H1 (cell line): ENCODE data around the gene RNF144A. TPM values are rescaled to one million over a fixed set of nuclear protein-coding genes. Genes with fewer than 3 reads are reported as not detected.

Experiments
- CTCF ChIA-PET: fragments of 300-600 bp; sonication (Branson Sonifier 250); formaldehyde crosslinking; loops from one replicate; lab custom pipeline; 2021; ENCODE audit not compliant: partially characterized antibody; lab: Charles Lee
- POLR2A ChIA-PET: fragments of 300-600 bp; sonication (Branson Sonifier 250); formaldehyde crosslinking; loops from one replicate; lab custom pipeline; 2021; ENCODE audit warnings: inconsistent platforms; ENCODE audit not compliant: partially characterized antibody; lab: Charles Lee
- DNase-seq, 2 experiments: peaks; one replicate each; pipeline versions ENCODE4 v3.0.0 to v3.0.0-alpha.2; 2010 to 2022; ENCODE audit warnings: low spot score in 2 of 2, low read depth in 1 of 2, mixed read lengths in 1 of 2
- FAIRE-seq: peaks from 2 replicates; lab custom pipeline; 2011; peaks lifted over from hg19 to GRCh38; lab: Jason Lieb, UNC
- H2AFZ ChIP-seq: 2 replicates; pipeline ENCODE4 v1.8.1; 2012; ENCODE audit warnings: low read length, inconsistent platforms
- H2AK5ac ChIP-seq: 2 replicates; pipeline ENCODE4 v1.6.1; 2013; ENCODE audit warnings: low read depth, low read length
- H2BK120ac ChIP-seq: replicated peaks from 2 replicates; pipeline ENCODE3; 2013; ENCODE audit warnings: low read depth, low read length, inconsistent platforms
- H2BK12ac ChIP-seq: 2 replicates; pipeline ENCODE4 v1.6.1; 2013; ENCODE audit warnings: low read depth, low read length
- H2BK15ac ChIP-seq: 2 replicates; pipeline ENCODE4 v1.6.1; 2013; ENCODE audit warnings: low read length
- H2BK20ac ChIP-seq: 2 replicates; pipeline ENCODE4 v1.6.1; 2013; ENCODE audit warnings: low read length
- H2BK5ac ChIP-seq: 2 replicates; pipeline ENCODE4 v1.6.1; 2013; ENCODE audit warnings: low read depth, low read length
- H3K14ac ChIP-seq: 2 replicates; pipeline ENCODE4 v1.6.1; 2013; ENCODE audit warnings: inconsistent platforms; ENCODE audit not compliant: insufficient read length
- H3K18ac ChIP-seq: 2 replicates; pipeline ENCODE4 v1.6.1; 2013; ENCODE audit warnings: low read length; ENCODE audit errors: extremely low read depth
- H3K23ac ChIP-seq: 2 replicates; pipeline ENCODE4 v1.6.1; 2013; ENCODE audit warnings: inconsistent platforms; ENCODE audit not compliant: insufficient read length
- H3K23me2 ChIP-seq: 2 replicates; pipeline ENCODE4 v1.6.1; 2013; ENCODE audit warnings: low read depth, low read length
- H3K27ac ChIP-seq: 2 replicates; pipeline ENCODE4 v1.6.1; 2011; ENCODE audit warnings: low read depth, low read length, inconsistent platforms
- H3K27me3 ChIP-seq, 4 experiments: replicated peaks in 1 of 4; 1 replicate in 1 of 4; 2 replicates in 3 of 4; pipeline versions ENCODE4 v1.6.1 to v1.8.1; 2011 to 2013; ENCODE audit warnings: low read length in 3 of 4, mild to moderate bottlenecking in 3 of 4, inconsistent platforms in 2 of 4, mixed read lengths in 2 of 4, moderate library complexity in 1 of 4; ENCODE audit not compliant: control insufficient read depth in 3 of 4, insufficient read depth in 3 of 4; ENCODE audit errors: extremely low read depth in 1 of 4
- H3K36me3 ChIP-seq, 4 experiments: 2 replicates each; pipeline versions ENCODE4 v1.6.1 to v1.8.1; 2011 to 2013; ENCODE audit warnings: mild to moderate bottlenecking in 4 of 4, low read length in 3 of 4, moderate library complexity in 2 of 4, control low read depth in 1 of 4, inconsistent platforms in 1 of 4; ENCODE audit not compliant: insufficient read depth in 4 of 4, control insufficient read depth in 2 of 4
- H3K4ac ChIP-seq: replicated peaks from 2 replicates; pipeline ENCODE3; 2013; ENCODE audit warnings: low read length, low read depth, mixed read lengths, inconsistent platforms; ENCODE audit not compliant: insufficient read length
- H3K4me1 ChIP-seq, 4 experiments: replicated peaks in 1 of 4; 1 replicate in 1 of 4; 2 replicates in 3 of 4; pipeline versions ENCODE4 v1.6.1 to v1.8.1; 2011 to 2013; ENCODE audit warnings: low read length in 3 of 4, inconsistent platforms in 2 of 4, mixed read lengths in 1 of 4; ENCODE audit not compliant: insufficient read depth in 4 of 4, control insufficient read depth in 3 of 4
- H3K4me2 ChIP-seq, 2 experiments: 2 replicates each; pipeline versions ENCODE4 v1.6.1 to v1.8.1; 2011 to 2013; ENCODE audit warnings: low read depth in 2 of 2, low read length in 2 of 2, control low read depth in 1 of 2, inconsistent platforms in 1 of 2, mild to moderate bottlenecking in 1 of 2; ENCODE audit not compliant: insufficient read depth in 1 of 2
- H3K4me3 ChIP-seq, 4 experiments: fragments of 200-600, 300-600 bp in 1 of 4; sonication (generic), shearing (Covaris generic), sonication (Bioruptor Twin) in 1 of 4; 2 replicates each; pipeline versions ENCODE4 v1.5.1 to v1.8.1; 2011 to 2016; ENCODE audit warnings: low read length in 4 of 4, low read depth in 3 of 4, control low read depth in 2 of 4, inconsistent platforms in 2 of 4, mild to moderate bottlenecking in 2 of 4, mixed read lengths in 1 of 4, moderate library complexity in 1 of 4; ENCODE audit not compliant: insufficient read depth in 2 of 4; ENCODE audit errors: extremely low read depth in 1 of 4
- H3K56ac ChIP-seq: replicated peaks from 2 replicates; pipeline ENCODE3; 2013; ENCODE audit warnings: low read depth, mild to moderate bottlenecking, mixed read lengths, low read length, inconsistent platforms; ENCODE audit not compliant: insufficient read length
- H3K79me1 ChIP-seq: 2 replicates; pipeline ENCODE4 v1.6.1; 2013; ENCODE audit warnings: low read depth, low read length, control low read depth
- H3K79me2 ChIP-seq, 2 experiments: 2 replicates each; pipeline versions ENCODE4 v1.6.1 to v1.8.1; 2012 to 2013; ENCODE audit warnings: low read length in 2 of 2, mild to moderate bottlenecking in 2 of 2, inconsistent platforms in 1 of 2; ENCODE audit not compliant: insufficient read depth in 2 of 2, control insufficient read depth in 1 of 2
- H3K9ac ChIP-seq, 4 experiments: replicated peaks in 1 of 4; 1 replicate in 1 of 4; 2 replicates in 3 of 4; pipeline versions ENCODE4 v1.6.1 to v1.8.1; 2011 to 2013; ENCODE audit warnings: low read depth in 3 of 4, low read length in 3 of 4, control low read depth in 2 of 4, mild to moderate bottlenecking in 2 of 4, moderate library complexity in 2 of 4, inconsistent platforms in 1 of 4; ENCODE audit errors: extremely low read depth in 1 of 4
- H3K9me3 ChIP-seq, 2 experiments: 2 replicates each; pipeline versions ENCODE4 v1.6.1 to v1.8.1; 2012 to 2013; ENCODE audit warnings: mild to moderate bottlenecking in 2 of 2, moderate library complexity in 2 of 2, control low read depth in 1 of 2, inconsistent platforms in 1 of 2, low read depth in 1 of 2, low read length in 1 of 2, mixed read lengths in 1 of 2; ENCODE audit not compliant: insufficient read depth in 2 of 2
- H4K20me1 ChIP-seq, 2 experiments: replicated peaks in 1 of 2; 2 replicates each; pipeline versions ENCODE3 to v1.8.1; 2011 to 2013; ENCODE audit warnings: inconsistent platforms in 2 of 2, low read length in 2 of 2, mild to moderate bottlenecking in 1 of 2; ENCODE audit not compliant: insufficient read depth in 2 of 2, control insufficient read depth in 1 of 2
- H4K5ac ChIP-seq: 2 replicates; pipeline ENCODE4 v1.6.1; 2013; ENCODE audit warnings: low read length, low read depth, mixed read lengths, inconsistent platforms; ENCODE audit not compliant: insufficient read length
- H4K8ac ChIP-seq: 2 replicates; pipeline ENCODE4 v1.8.0; 2013; ENCODE audit warnings: mild to moderate bottlenecking, moderate library complexity, low read length, inconsistent platforms; ENCODE audit not compliant: insufficient read depth; ENCODE audit errors: extremely low read depth
- H4K91ac ChIP-seq: replicated peaks from 2 replicates; pipeline ENCODE3; 2013; ENCODE audit warnings: low read length, mixed read lengths, inconsistent platforms; ENCODE audit not compliant: insufficient read length
- ASH2L ChIP-seq: fragments of 200-600, 300-600 bp; sonication (generic); IDR thresholded peaks from one replicate; pipeline ENCODE4 v1.7.1; 2017; ENCODE audit warnings: low read length
- ATF3 ChIP-seq: IDR thresholded peaks from 2 replicates; pipeline ENCODE4 v1.6.1; 2011; ENCODE audit warnings: low read depth, mild to moderate bottlenecking, low read length; ENCODE audit not compliant: insufficient read depth
- CHD2 ChIP-seq: IDR thresholded peaks from 2 replicates; pipeline ENCODE4 v1.6.1; 2012; ENCODE audit warnings: low read length, improper control_type of control experiment
- EZH2 ChIP-seq: fragments of 200-600 bp; sonication (generic); IDR thresholded peaks from 2 replicates; pipeline ENCODE4 v1.7.1; 2012; ENCODE audit warnings: low read depth, mild to moderate bottlenecking, moderate library complexity, low read length, inconsistent platforms; ENCODE audit not compliant: severe bottlenecking
- GABPA ChIP-seq: IDR thresholded peaks from 2 replicates; pipeline ENCODE4 v1.6.1; 2011; ENCODE audit warnings: mild to moderate bottlenecking, low read length, moderate library complexity, borderline replicate concordance; ENCODE audit not compliant: insufficient read depth
- KDM4A ChIP-seq: IDR thresholded peaks from one replicate; pipeline ENCODE4 v1.7.1; 2012; ENCODE audit warnings: low read depth, mild to moderate bottlenecking, moderate library complexity, low read length, inconsistent platforms; ENCODE audit not compliant: severe bottlenecking
- PHF8 ChIP-seq: fragments of 200-600 bp; sonication (generic); conservative IDR thresholded peaks from 2 replicates; pipeline ENCODE4 v1.7.1; 2012; ENCODE audit warnings: low read depth, mild to moderate bottlenecking, inconsistent platforms, low read length, moderate library complexity
- POLR2AphosphoS5 ChIP-seq: IDR thresholded peaks from 2 replicates; pipeline ENCODE4 v1.6.1; 2011; ENCODE audit warnings: low read depth, low read length
- RFX5 ChIP-seq: IDR thresholded peaks from 2 replicates; pipeline ENCODE4 v1.6.1; 2011; ENCODE audit warnings: low read depth, low read length, improper control_type of control experiment, borderline replicate concordance
- SP2 ChIP-seq: IDR thresholded peaks from 2 replicates; pipeline ENCODE4 v1.6.1; 2012; ENCODE audit warnings: mild to moderate bottlenecking, low read length, inconsistent platforms
- TAF7 ChIP-seq: optimal IDR thresholded peaks from 2 replicates; pipeline ENCODE3; 2011; ENCODE audit warnings: low read depth, mild to moderate bottlenecking, inconsistent platforms, low read length, moderate library complexity, borderline replicate concordance
- TEAD4 ChIP-seq: IDR thresholded peaks from 2 replicates; pipeline ENCODE4 v1.6.1; 2012; ENCODE audit warnings: low read depth, low read length, inconsistent platforms, mixed read lengths
- USF2 ChIP-seq: IDR thresholded peaks from 2 replicates; pipeline ENCODE4 v1.6.1; 2011; ENCODE audit warnings: low read length, improper control_type of control experiment
- WGBS, 2 experiments: shearing (Covaris generic) in 1 of 2; methylation state at CpG; one replicate each; pipeline versions ENCODE4 v1.1.6 to v1.1.7; 2013 to 2015; ENCODE audit warnings: low lambda C conversion rate in 2 of 2, mixed read lengths in 2 of 2, inconsistent platforms in 1 of 2, low coverage in 1 of 2, missing lambda C conversion rate in 1 of 2; ENCODE audit not compliant: insufficient replicate concordance in 2 of 2, insufficient coverage in 1 of 2, insufficient read length in 1 of 2; ENCODE audit errors: extremely low coverage in 1 of 2, missing lambda C conversion rate in 1 of 2; 5-methylcytosine and 5-hydroxymethylcytosine counted together
- polyA plus RNA-seq, 7 experiments: library from polyadenylated mRNA; depleted of rRNA in 3 of 7; stranded (reverse) in 5 of 7; unstranded in 2 of 7; fragments of >200 nt in 5 of 7; fragments of 200-250 nt in 2 of 7; gene quantifications; 1 replicate in 5 of 7; 2 replicates in 1 of 7; 4 replicates in 1 of 7; pipeline versions ENCODE4 v1.2.1 to v1.2.3, GENCODE V29; 2011 to 2013; ENCODE audit warnings: missing spikeins in 2 of 7, mixed read lengths in 2 of 7
- total RNA-seq: library from RNA; stranded (reverse); fragmentation: NEBNext Ultra II Directional; extraction: Animal tissue kit (Norgen Biotek cat#: 25700); gene quantifications from 2 replicates; pipeline ENCODE4 v1.2.1, GENCODE V29; 2021

Gene RNF144A
- total and polyA plus RNA-seq, 2 of the 8 experiments (the other 6 are each of a cell fraction or from before 2014, with no cell fraction given): 14.0 to 15.0 TPM

- ChIA-PET CTCF (interaction anchor here (1.0 to 4.7 kb wide), 2 partner anchors 11 to 77 kb away, joined by 3 to 30 read pairs; no protein-coding TSS in a partner anchor), POLR2A (no interaction called here)
- no peaks in the 10 kb centered on the region for H3K9me3 ChIP-seq
- H2BK15ac ChIP-seq: no peak overlapping the region
- no peak overlapping the region for H2BK12ac ChIP-seq
- no peak overlapping the region for H2AK5ac ChIP-seq
- H4K8ac ChIP-seq: no peak overlapping the region
- peaks cover 0 to 9% (median 2%) of the 10 kb centered on the region in 4 experiments; a peak in 2 of 8 replicates for H3K36me3 ChIP-seq
- no peak overlapping the region for H3K18ac ChIP-seq
- no peaks in the 10 kb centered on the region for H4K20me1 ChIP-seq
- H2BK120ac ChIP-seq: no peak overlapping the region
- no peak overlapping the region for H3K4me2 ChIP-seq
- no peak overlapping the region for H3K9ac ChIP-seq
- H3K56ac ChIP-seq: no peak overlapping the region
- no peak overlapping the region for H3K4ac ChIP-seq
- H4K91ac ChIP-seq: no peak overlapping the region
- no peak overlapping the region for H3K14ac ChIP-seq
- H2BK5ac ChIP-seq: no peak overlapping the region
- no peaks in the 10 kb centered on the region for H3K79me2 ChIP-seq
- no peaks in the 10 kb centered on the region for H3K4me1 ChIP-seq
- H4K5ac ChIP-seq: no peak overlapping the region
- no peaks in the 10 kb centered on the region for H3K79me1 ChIP-seq
- H2AFZ ChIP-seq: no peak overlapping the region
- FAIRE-seq (no peak), DNase-seq (no peak)
- H3K4me3 ChIP-seq: no peak overlapping the region
- H2BK20ac ChIP-seq: no peak overlapping the region
- 84% methylated on average over 18 of the region's 18 CpGs; no CpG with 5 or more reads in 1 of the 2 experiments for WGBS, 2 experiments
- no peaks in the 10 kb centered on the region for H3K27me3 ChIP-seq
- no peak overlapping the region for H3K23ac ChIP-seq
- H3K23me2 ChIP-seq: no peaks in the 10 kb centered on the region
- H3K27ac ChIP-seq: no peak overlapping the region
- TF ChIP-seq CHD2: no peak
- TF ChIP-seq ATF3: no peak
- no peak for TF ChIP-seq POLR2AphosphoS5
- TF ChIP-seq SP2: no peak
- no peak for TF ChIP-seq USF2
- TF ChIP-seq RFX5: no peak
- no peak for TF ChIP-seq PHF8
- TF ChIP-seq TAF7: no peak
- TF ChIP-seq EZH2: no peak
- no peak for TF ChIP-seq TEAD4
- no peak for TF ChIP-seq ASH2L
- no peak for TF ChIP-seq GABPA
- no peak for TF ChIP-seq KDM4A
These were observed 107.0 kb downstream of the RNF144A start for GRCh38 chr2:7024261-7024660.
